ENCODE data around the gene STRIT1.
"Not testable (repeated sequence)": the region's sequence is repeated elsewhere in the genome, so short reads cannot be mapped to it uniquely, and the experiment has no call there.

The STRIT1 gene

DNA sequence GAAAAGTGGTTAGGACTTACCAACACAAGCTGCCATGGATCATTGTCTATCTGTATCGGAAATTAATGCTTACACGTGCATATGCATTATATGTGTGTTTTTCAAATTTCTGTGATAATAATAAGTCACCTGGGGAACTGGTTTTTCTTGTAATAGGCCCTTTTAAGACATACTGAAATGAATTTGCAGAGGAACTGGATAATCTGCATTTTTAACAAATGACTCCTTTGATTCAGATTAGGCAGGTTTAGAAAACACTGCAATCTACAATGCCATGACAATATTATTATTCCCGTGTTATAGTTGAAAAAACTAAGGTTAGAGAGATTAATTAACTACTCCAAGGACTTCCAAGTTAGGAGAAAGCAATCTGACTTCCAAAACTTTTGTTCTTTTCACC is 23.4 kb downstream of the STRIT1 start:
- Histone ChIP-seq H3K4me3 (ENCODE audit: low read length) (no peak overlapping the region), H3K27ac (ENCODE audit: low read depth, low read length) (no peak overlapping the region), H3K36me3 (ENCODE audit: insufficient read depth, low read length) (no peaks in the 10 kb centered on the region), H3K9ac (ENCODE audit: low read depth, low read length) (no peak overlapping the region), H3K4me1 (ENCODE audit: insufficient read depth, low read length) (no peaks in the 10 kb centered on the region), H3K9me3 (ENCODE audit: insufficient read depth, low read depth, low read length) (no peaks in the 10 kb centered on the region), H3K27me3 (ENCODE audit: insufficient read depth, low read length) (no peaks in the 10 kb centered on the region)
- WGBS = 97% methylated on average over 2 of the region's 3 CpGs

- not testable (repeated sequence) for H3K9ac ChIP-seq (ENCODE audit: low read depth, low read length); H3K4me3 ChIP-seq (ENCODE audit: low read length); H3K27ac ChIP-seq (ENCODE audit: low read depth, low read length); H3K9me3 ChIP-seq (ENCODE audit: insufficient read depth, low read depth, low read length); H3K27me3 ChIP-seq (ENCODE audit: insufficient read depth, low read length); H3K36me3 ChIP-seq (ENCODE audit: insufficient read depth, low read length); H3K4me1 ChIP-seq (ENCODE audit: insufficient read depth, low read length)
- 100% methylated on average over 1 of the region's 2 CpGs for WGBS
Measured at GRCh38 chr3:155262855-155263254, 30.6 kb downstream of the STRIT1 start.

DNA sequence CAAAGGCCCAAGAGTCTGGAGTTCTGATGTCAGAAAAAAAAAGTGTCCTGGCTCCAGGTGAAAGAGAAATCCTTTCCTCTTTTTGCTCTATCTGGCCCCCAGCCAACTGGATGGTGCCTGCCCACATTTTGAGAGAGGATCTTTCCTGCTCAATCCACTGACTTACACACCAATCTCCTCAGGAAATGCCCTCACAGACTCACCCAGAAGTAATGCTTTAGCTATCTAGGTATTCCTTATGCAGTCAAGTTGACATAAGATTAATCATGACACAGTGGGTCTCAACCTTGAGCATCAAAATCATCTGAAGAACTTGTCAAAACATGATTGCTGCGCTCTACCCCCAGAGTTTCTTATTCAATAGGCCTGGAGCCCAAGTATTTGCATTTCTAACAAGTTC is 31.2 kb downstream of the STRIT1 start:
- Histone ChIP-seq H3K4me3 (ENCODE audit: low read length) (no peak overlapping the region), H3K27me3 (ENCODE audit: insufficient read depth, low read length) (no peaks in the 10 kb centered on the region), H3K9me3 (ENCODE audit: insufficient read depth, low read depth, low read length) (no peaks in the 10 kb centered on the region), H3K27ac (ENCODE audit: low read depth, low read length) (no peak overlapping the region), H3K36me3 (ENCODE audit: insufficient read depth, low read length) (no peaks in the 10 kb centered on the region), H3K9ac (ENCODE audit: low read depth, low read length) (no peak overlapping the region), H3K4me1 (ENCODE audit: insufficient read depth, low read length) (no peaks in the 10 kb centered on the region)
- 98% methylated on average over 1 of the region's 1 CpG for WGBS

GRCh38 chr3:155254445-155254844 is 39.0 kb downstream of the STRIT1 start:
- no peak overlapping the region for H3K9ac ChIP-seq (ENCODE audit: low read depth, low read length)
- WGBS = 64% methylated on average over 2 of the region's 2 CpGs
- no peak overlapping the region for H3K4me3 ChIP-seq (ENCODE audit: low read length)

DNA sequence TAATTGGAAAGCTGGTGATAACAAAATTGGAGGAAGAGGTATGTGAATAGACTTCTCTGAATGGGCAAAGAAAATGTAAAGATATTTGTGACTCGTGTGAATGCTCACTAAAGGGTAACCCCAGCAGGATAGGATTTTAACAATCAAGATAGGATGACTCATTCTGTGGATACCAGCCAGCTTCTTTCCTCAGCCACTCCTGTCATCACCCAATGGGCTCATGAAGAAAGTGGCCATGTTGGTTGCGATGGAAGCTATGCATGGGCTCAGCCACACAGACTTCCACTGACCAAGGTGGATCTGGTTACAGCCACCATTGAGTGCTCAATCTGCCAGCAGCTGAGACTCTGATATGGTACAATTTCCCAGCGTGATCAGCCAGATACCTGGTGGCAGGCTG is 40.9 kb downstream of the STRIT1 start:
- Histone ChIP-seq H3K4me1 (ENCODE audit: insufficient read depth, low read length) (no peaks in the 10 kb centered on the region), H3K27me3 (ENCODE audit: insufficient read depth, low read length) (no peaks in the 10 kb centered on the region), H3K9me3 (ENCODE audit: insufficient read depth, low read depth, low read length) (no peaks in the 10 kb centered on the region), H3K36me3 (ENCODE audit: insufficient read depth, low read length) (no peaks in the 10 kb centered on the region), H3K9ac (ENCODE audit: low read depth, low read length) (no peak overlapping the region), H3K4me3 (ENCODE audit: low read length) (no peak overlapping the region), H3K27ac (ENCODE audit: low read depth, low read length) (no peak overlapping the region)
- 91% methylated on average over 3 of the region's 3 CpGs for WGBS

More at GRCh38 chr3:155254445-155254844, 39.0 kb downstream of the STRIT1 start:
- H3K36me3 ChIP-seq (ENCODE audit: insufficient read depth, low read length) = no peaks in the 10 kb centered on the region
- H3K9me3 ChIP-seq (ENCODE audit: insufficient read depth, low read depth, low read length) = no peaks in the 10 kb centered on the region
- H3K27ac ChIP-seq (ENCODE audit: low read depth, low read length) = no peak overlapping the region
- no peaks in the 10 kb centered on the region for H3K27me3 ChIP-seq (ENCODE audit: insufficient read depth, low read length)
- no peaks in the 10 kb centered on the region for H3K4me1 ChIP-seq (ENCODE audit: insufficient read depth, low read length)

DNA sequence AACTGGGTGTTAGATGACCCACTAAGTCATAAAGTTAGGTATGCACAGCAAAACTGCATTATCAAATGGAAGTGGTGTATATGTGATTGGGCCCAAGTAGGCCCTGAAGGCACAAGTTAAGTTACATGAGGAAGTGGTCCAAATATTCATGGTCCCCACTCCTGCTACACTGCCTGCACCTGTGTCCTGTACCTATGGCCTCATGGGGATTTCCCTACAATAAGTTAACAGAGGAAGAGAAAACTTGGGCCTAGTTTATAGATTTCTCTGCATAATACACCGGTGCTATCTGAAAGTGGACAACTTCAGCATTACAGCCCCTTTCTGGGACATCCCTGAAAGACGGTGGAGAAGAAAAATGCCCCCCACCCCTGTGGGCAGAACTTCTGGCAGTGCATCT is 41.5 kb downstream of the STRIT1 start:
- Histone ChIP-seq H3K9ac (ENCODE audit: low read depth, low read length) (no peak overlapping the region), H3K36me3 (ENCODE audit: insufficient read depth, low read length) (no peaks in the 10 kb centered on the region), H3K9me3 (ENCODE audit: insufficient read depth, low read depth, low read length) (no peaks in the 10 kb centered on the region), H3K27me3 (ENCODE audit: insufficient read depth, low read length) (no peaks in the 10 kb centered on the region), H3K27ac (ENCODE audit: low read depth, low read length) (no peak overlapping the region), H3K4me3 (ENCODE audit: low read length) (no peak overlapping the region), H3K4me1 (ENCODE audit: insufficient read depth, low read length) (no peaks in the 10 kb centered on the region)
- WGBS = 50% methylated on average over 2 of the region's 2 CpGs

- Histone ChIP-seq H3K4me1 (ENCODE audit: insufficient read depth, low read length) (no peaks in the 10 kb centered on the region), H3K27me3 (ENCODE audit: insufficient read depth, low read length) (no peaks in the 10 kb centered on the region), H3K9me3 (ENCODE audit: insufficient read depth, low read depth, low read length) (no peaks in the 10 kb centered on the region), H3K27ac (ENCODE audit: low read depth, low read length) (no peak overlapping the region), H3K4me3 (ENCODE audit: low read length) (no peak overlapping the region), H3K36me3 (ENCODE audit: insufficient read depth, low read length) (no peaks in the 10 kb centered on the region), H3K9ac (ENCODE audit: low read depth, low read length) (no peak overlapping the region)
- 92% methylated on average over 1 of the region's 1 CpG for WGBS
Measured at GRCh38 chr3:155248531-155249187, 44.8 kb downstream of the STRIT1 start.

DNA sequence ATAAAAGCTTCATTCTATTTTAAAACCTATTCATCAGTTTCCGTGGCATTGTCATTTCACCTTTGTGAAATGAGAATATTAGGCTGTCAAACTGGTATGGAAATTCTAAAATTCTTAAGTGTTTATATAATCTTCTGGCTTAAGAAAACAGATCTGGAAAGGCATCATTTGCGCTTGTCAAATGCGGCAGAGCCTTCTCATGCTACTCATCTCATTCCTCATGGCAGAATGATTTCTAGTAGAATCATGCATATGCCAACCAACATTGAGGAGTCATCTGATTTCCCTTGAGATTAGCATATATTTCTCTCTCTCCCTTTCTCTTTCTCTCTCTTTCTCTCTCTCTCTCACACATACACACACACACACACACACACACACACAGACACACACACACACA is 48.8 kb downstream of the STRIT1 start:
- 97% methylated on average over 3 of the region's 3 CpGs for WGBS
- Histone ChIP-seq H3K27me3 (ENCODE audit: insufficient read depth, low read length) (no peaks in the 10 kb centered on the region), H3K27ac (ENCODE audit: low read depth, low read length) (no peak overlapping the region), H3K9me3 (ENCODE audit: insufficient read depth, low read depth, low read length) (peaks cover 3% of the 10 kb centered on the region; the same call in 1 of the 2 replicates), H3K4me1 (ENCODE audit: insufficient read depth, low read length) (no peaks in the 10 kb centered on the region), H3K36me3 (ENCODE audit: insufficient read depth, low read length) (no peaks in the 10 kb centered on the region), H3K4me3 (ENCODE audit: low read length) (no peak overlapping the region), H3K9ac (ENCODE audit: low read depth, low read length) (no peak overlapping the region)

DNA sequence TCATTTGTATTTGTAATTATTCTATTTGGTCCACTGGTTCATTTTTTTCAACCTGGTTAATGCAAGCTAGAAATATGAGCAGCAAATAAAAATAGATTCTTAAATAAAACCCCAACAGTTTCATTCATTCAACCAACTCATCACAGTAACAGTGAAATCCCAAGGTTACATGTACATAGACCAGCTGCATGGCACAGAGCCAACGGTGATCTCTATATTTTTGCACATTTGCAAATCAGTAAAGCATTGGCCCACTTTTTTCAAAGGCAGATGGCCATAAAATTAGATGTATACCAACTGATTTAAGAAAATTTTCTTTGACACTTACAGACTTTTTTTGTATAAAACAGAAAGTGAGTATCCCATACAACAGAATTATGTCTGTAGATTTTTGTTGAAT is 49.3 kb downstream of the STRIT1 start:
- Histone ChIP-seq H3K4me1 (ENCODE audit: insufficient read depth, low read length) (no peaks in the 10 kb centered on the region), H3K9me3 (ENCODE audit: insufficient read depth, low read depth, low read length) (peaks cover 3% of the 10 kb centered on the region; the same call in 1 of the 2 replicates), H3K27ac (ENCODE audit: low read depth, low read length) (no peak overlapping the region), H3K4me3 (ENCODE audit: low read length) (no peak overlapping the region), H3K27me3 (ENCODE audit: insufficient read depth, low read length) (no peaks in the 10 kb centered on the region), H3K9ac (ENCODE audit: low read depth, low read length) (no peak overlapping the region), H3K36me3 (ENCODE audit: insufficient read depth, low read length) (no peaks in the 10 kb centered on the region)
- WGBS = 78% methylated on average over 1 of the region's 1 CpG

DNA sequence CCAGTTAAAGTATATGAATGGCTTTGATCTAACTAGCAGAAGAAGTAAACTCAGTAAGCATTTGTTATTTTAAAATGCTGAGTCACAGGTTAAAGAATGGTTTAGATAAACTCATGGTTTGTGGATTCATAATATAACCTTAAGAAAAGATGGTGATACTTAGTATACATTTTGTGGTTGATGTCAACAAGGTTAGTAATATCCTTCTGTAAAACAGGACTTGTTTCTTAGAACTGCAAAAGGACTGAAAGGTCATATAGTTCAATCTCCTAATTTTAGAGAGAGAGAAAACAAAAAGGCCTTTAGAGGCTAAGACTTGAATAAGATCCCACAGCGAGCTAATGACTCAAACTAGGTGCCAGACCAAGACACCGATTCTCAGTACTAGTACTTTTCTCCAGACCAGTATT is 50.0 kb downstream of the STRIT1 start:
- H3K9me3 ChIP-seq (ENCODE audit: insufficient read depth, low read depth, low read length) = peaks cover 3% of the 10 kb centered on the region; the same call in 1 of the 2 replicates
- H3K36me3 ChIP-seq (ENCODE audit: insufficient read depth, low read length) = no peaks in the 10 kb centered on the region
- H3K4me3 ChIP-seq (ENCODE audit: low read length) = no peak overlapping the region
- H3K4me1 ChIP-seq (ENCODE audit: insufficient read depth, low read length) = no peaks in the 10 kb centered on the region
- WGBS = 92% methylated on average over 2 of the region's 2 CpGs
- H3K27ac ChIP-seq (ENCODE audit: low read depth, low read length) = no peak overlapping the region
- no peaks in the 10 kb centered on the region for H3K27me3 ChIP-seq (ENCODE audit: insufficient read depth, low read length)
- no peak overlapping the region for H3K9ac ChIP-seq (ENCODE audit: low read depth, low read length)

GRCh38 chr3:155242342-155242741 is 51.1 kb downstream of the STRIT1 start:
- H3K4me1 ChIP-seq (ENCODE audit: insufficient read depth, low read length) = no peaks in the 10 kb centered on the region
- no peak overlapping the region for H3K4me3 ChIP-seq (ENCODE audit: low read length)
- H3K9ac ChIP-seq (ENCODE audit: low read depth, low read length) = no peak overlapping the region
- H3K27me3 ChIP-seq (ENCODE audit: insufficient read depth, low read length) = no peaks in the 10 kb centered on the region
- H3K27ac ChIP-seq (ENCODE audit: low read depth, low read length) = no peak overlapping the region
- H3K9me3 ChIP-seq (ENCODE audit: insufficient read depth, low read depth, low read length) = peaks cover 3% of the 10 kb centered on the region; the same call in 1 of the 2 replicates
- no peaks in the 10 kb centered on the region for H3K36me3 ChIP-seq (ENCODE audit: insufficient read depth, low read length)

DNA sequence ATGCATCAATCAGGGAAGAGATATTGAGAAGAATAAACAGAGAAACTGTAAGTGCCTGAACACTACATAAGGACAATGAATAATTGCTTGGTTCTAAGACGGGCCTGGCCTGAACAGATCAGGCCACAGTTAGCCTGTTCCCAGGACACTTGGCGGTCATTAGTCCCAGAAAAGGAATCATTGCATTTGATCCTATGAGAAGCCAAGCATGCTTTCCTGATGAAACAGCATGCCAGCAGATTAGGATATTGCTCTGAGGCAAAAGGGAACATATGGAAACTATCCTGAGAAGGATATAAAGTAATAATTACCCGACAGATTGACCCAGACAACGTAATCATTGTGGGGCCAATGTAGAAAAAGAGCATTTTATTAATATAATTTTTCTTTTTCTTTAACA is 51.9 kb downstream of the STRIT1 start:
- H3K27me3 ChIP-seq (ENCODE audit: insufficient read depth, low read length) = no peaks in the 10 kb centered on the region
- H3K27ac ChIP-seq (ENCODE audit: low read depth, low read length) = no peak overlapping the region
- no peak overlapping the region for H3K9ac ChIP-seq (ENCODE audit: low read depth, low read length)
- peaks cover 3% of the 10 kb centered on the region; the same call in 1 of the 2 replicates for H3K9me3 ChIP-seq (ENCODE audit: insufficient read depth, low read depth, low read length)
- H3K4me1 ChIP-seq (ENCODE audit: insufficient read depth, low read length) = no peaks in the 10 kb centered on the region
- no peaks in the 10 kb centered on the region for H3K36me3 ChIP-seq (ENCODE audit: insufficient read depth, low read length)
- H3K4me3 ChIP-seq (ENCODE audit: low read length) = no peak overlapping the region
- 96% methylated on average over 4 of the region's 4 CpGs for WGBS

Data from HUES64 (cell line).